Keratinocyte (primary cell): ENCODE measurements around the gene FGFR1OP2.

Experiments
- EZH2 ChIP-seq: IDR thresholded peaks from one replicate; pipeline ENCODE4 v1.6.1; 2012; ENCODE audit warnings: inconsistent platforms, mild to moderate bottlenecking, low read length, moderate library complexity
- TF ChIP-seq, protein P1 (sequence below), 3 experiments: IDR thresholded peaks in 1 of 3; conservative IDR thresholded peaks in 1 of 3; optimal IDR thresholded peaks in 1 of 3; 2 replicates in 2 of 3; 3 replicates in 1 of 3; pipeline versions ENCODE3 to v1.5.1; 2011; ENCODE audit warnings: low read length in 3 of 3, mild to moderate bottlenecking in 3 of 3, moderate library complexity in 2 of 3, control low read depth in 1 of 3, inconsistent platforms in 1 of 3; ENCODE audit not compliant: insufficient read depth in 2 of 3; ENCODE audit errors: extremely low read depth in 1 of 3

DNA sequence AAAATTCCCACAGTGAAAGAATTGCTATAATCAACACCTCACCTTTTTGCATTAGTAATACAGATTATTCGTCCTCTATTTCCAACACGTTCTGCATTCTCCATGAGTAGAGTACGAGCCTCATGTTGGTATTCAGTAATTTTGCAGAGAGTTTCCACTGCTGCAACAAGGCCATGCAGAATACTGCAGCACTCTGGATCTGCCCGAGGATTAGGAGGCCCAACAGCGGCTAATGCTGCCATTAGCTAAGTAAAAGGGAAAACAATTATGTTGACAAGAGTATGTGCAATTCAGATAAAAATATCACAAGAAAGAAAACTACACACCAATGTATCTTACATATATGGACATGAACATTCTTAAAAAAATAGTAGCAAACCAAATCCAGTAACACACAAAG, 9.6 kb upstream of the FGFR1OP2 start:
- TF ChIP-seq, protein P1, sequence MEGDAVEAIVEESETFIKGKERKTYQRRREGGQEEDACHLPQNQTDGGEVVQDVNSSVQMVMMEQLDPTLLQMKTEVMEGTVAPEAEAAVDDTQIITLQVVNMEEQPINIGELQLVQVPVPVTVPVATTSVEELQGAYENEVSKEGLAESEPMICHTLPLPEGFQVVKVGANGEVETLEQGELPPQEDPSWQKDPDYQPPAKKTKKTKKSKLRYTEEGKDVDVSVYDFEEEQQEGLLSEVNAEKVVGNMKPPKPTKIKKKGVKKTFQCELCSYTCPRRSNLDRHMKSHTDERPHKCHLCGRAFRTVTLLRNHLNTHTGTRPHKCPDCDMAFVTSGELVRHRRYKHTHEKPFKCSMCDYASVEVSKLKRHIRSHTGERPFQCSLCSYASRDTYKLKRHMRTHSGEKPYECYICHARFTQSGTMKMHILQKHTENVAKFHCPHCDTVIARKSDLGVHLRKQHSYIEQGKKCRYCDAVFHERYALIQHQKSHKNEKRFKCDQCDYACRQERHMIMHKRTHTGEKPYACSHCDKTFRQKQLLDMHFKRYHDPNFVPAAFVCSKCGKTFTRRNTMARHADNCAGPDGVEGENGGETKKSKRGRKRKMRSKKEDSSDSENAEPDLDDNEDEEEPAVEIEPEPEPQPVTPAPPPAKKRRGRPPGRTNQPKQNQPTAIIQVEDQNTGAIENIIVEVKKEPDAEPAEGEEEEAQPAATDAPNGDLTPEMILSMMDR (optimal IDR thresholded peaks at IDR 0.05 in 1 of 3, IDR thresholded peaks at IDR 0.05 in 1 of 3, conservative IDR thresholded peaks at IDR 0.05 in 1 of 3; ENCODE audit: extremely low read depth in 1 of 3, insufficient read depth in 2 of 3, low read length in 3 of 3): no peak
- no peak for TF ChIP-seq EZH2
